ENCODE results near the gene PLPP3.

Gene PLPP3

DNA sequence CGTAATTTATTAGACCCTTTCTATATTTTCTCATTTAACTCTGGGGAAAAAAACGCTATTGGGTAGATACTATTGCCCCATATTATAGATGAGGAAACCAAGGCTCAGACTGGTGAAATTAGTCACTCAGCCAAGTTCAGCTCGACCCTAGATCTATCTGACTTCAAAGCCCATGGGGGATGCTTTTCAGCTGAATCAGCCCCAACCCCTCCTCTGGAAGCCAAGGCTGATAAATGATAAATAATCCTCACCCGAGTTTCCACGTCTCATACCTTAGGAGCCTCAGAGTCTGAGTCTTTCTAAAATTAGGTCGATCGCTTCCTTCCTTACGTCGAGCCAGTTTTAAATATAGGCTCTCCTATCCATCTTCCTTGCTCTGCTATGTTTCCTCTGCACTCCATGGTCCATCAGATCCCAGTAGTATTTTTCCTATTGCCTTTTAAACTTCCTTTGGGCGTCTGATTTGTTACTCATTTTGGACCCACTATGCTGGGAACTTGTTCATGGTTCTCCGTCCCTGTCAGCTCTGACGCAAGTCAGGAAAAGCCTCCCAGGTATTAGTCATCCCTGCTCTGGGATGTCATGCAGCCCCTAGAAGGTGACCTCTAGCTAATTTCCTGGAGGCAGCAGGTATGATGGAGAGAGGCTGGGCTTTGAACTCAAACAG, 122.8 kb downstream of the PLPP3 start:
- peak; percentile 50 for DNase-seq

DNA sequence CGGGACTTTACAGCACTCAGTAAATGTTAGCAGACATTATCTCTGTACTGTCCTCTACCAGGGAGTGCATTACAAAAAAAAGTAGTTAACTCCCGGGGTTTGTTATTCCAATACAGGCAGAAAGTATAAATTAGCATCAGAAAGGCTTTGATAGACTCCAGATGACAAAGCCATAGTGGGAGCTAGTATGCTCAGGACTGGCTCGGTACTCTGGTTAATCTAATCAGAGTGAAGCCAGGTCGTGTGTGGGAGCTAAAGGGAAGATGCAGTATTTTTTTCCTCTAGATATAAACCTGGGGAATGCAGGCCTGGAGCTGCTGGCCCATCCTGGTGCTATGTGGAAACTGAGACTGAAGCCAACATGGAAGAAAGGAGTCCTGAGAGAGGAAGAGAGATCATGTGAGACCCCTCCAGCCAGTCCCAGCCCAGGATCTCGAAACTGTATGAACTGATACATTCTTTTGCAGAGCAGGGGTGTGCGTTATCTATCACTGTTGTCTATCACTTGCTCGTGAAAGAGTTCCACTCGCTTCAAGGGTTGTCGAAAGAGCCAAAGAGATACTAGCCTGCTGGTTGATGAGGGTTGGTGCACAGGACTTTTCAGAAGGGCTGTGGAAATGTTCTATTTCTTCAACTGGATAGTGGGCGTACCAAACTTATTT, 125.8 kb downstream of the PLPP3 start:
- DNase-seq = no peak

DNA sequence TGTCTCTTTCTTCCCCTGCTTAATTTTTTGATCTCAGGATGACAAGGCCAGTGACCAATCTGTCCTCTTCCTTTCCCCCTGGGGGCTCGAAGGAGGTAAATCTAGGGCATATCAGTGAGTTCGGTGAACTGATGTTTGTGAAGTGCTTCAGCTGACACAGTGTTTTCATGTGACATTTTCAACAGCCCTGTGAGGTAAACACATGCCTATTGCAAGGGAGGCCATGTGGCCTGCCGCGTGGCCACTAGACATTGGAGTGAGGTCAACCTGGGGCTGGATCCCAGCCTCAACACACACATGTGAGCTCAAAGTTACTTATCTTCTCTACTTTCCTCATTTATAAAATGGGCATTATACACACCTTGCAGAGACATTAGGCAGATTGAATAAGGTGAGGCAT, 126.3 kb downstream of the PLPP3 start:
- peak; percentile 44 for DNase-seq

DNA sequence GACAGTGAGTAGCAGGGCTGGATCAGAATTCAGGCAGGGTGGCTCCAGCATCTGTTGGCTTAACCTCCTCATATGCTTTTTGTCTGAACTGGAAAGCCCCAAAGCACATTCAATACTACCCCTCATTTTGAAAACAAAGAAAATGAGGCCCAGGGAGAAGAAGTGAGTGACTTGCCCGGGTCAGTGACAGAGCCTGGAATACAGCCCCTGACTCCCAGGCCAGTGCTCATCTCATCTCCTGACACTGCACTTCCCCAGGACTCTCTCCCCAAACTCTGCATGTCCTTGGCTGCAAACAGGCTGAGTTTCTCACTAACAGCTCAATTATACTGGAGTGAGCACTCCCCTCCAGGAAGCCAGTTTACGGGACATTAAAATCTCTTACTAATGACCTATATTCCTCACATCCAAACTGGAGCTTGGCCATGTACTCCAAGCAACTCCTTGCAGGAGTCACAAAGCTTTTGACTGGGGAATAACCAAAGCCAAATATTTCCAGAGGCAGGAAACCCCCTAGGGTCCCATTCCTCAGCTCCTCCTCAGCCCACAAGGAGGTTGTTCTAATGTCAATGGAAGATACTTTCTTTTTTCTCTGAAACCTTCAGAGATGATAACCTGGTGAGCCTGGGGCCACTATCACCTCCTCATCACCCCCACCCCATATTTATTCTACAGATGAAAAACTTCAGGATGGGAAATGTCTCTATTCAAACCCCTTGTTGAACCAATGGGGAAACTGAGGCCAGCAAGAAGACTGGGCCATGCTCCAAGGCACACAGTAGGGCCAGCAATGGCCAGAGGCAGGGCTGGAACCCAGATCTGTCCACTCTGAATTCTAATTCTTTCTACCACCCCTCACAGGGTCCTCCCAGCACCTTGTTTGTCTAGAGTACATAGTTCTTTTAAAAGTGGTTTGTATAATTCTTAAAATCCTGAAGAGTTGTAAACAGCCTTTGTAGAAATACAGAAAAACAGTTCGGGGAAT, 127.0 kb downstream of the PLPP3 start:
- DNase-seq = no peak

DNA sequence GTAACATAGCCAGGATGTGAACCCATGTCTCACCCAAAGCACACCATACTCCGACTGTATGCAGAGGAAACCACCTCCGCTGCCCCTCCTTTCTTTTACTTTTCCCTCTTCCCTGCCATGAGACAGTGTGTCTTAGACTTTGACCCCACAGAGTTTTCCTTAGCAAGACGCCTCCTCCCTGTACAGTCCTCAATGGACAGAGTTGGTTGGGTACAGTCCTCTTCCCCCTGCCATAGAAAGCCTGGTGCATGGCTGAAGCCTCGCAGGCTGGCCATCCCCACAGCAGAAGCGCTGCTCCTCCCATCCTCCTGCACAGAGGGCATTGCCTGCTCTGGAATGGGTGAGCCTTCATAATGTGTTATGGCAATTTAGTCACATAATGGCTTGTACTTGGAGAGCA, 127.9 kb downstream of the PLPP3 start:
- peak; percentile 38 for DNase-seq

DNA sequence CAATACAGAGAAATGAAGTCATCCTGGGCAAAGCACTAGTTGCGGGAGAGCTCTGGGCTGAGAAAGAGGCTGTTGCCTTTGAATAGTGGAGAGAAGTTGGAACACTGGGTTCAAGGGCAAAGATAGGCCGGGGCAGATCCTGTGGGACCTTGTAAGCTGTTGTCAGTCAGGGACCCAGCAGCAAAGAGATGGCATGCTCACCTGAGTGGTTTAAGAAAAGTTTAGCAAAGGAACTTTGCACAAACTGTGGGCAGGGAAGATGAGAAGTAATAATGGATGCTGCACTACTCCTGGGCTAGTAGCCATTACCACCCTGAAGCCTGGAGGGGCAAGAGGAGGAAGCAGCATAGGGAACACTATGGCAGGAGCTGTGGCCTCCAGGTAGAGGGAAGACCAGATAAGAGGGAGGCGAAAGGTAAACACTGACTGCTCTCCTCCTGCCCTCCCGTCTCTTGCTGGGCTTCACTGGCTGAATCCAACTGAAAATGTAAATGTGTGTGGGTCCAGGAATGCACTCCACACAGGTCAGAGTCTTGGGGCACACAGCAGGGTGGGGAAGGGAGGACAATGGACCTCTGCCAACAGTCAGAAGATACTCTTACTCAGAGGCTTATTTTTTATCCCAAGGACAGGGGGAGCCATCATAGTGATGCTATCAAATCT, 129.2 kb downstream of the PLPP3 start:
- no peak for DNase-seq

DNA sequence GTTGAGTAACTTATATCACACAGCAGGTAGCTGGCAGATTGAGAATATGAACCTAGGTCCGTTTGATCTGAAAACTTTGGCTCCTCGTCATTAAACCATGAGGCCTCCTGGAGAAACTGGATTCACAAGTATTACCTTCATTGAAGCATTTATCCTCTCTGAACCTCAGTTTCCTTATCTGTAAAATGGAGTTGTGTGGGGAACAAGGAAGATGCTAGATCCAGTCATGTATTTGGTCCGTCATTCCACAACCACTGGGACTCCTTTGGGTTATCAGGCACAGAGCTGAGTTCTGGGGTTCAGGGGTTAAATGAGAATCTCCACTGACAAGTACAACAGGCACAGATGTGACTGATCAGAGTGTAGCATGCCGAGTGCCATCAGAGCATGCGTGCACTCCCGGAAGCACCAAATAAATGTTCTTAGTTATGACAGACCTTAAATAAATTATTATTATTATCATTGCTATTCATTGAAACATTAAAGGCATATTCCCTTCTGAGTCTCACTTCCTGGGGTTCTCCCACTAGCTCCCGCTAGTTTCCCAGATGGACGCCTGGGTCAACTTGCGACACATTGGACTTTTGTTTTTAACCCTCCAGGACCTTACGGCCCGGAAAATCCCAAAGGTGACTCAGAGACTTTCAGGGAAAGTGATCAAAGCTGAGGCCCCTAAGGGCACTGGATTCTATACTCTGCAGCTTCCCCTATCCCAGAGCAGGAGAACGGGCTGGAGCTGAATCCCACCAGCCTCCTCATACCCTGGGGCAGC, 130.6 kb downstream of the PLPP3 start:
- peak; percentile 21 for DNase-seq

DNA sequence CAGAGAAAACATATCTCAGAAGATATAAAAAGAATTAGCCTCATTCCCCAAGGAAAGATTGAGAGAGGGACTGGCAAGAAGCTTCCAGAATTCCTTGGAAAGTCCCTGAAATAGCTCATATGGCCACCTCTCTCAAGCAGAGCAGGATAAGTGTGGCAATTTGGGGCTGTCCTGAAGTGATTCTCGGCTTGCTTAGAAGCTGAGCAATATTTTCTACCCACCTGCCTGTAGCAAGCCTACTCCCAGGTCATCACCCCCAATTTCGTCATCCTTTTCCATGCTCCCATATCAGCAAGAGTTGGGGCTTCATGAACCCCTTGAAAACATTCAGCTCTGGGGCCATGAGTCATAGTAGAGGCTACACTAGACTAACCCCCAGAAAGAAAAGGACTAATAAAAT, 131.5 kb downstream of the PLPP3 start:
- no peak for DNase-seq

DNA sequence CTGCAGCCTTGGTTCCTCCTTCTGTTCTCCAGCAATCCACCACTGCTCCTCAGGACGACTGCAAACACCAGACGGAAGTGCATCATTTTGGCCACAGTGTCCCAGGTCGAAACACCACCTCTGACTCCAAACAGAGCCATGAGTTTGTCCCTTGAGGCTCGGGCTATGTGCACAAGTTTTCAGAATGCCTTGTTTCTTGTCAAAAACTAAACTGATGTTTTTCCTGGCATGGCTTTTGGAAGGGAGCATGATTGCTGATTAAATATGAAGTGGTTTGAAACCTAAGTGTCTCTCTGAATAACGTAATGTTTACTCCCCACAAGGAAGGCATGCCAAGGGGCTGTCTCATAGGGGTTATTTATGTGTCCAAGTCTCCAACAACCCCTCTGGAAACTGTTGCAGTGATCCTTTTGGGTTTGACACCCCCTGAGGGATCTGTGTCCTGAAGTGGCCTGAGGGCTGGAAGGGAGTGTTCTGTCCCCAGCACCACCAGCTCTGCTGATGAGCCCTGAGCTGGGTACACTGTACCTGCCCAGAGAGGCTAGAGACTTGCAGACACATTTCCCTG, 132.7 kb downstream of the PLPP3 start:
- no peak for DNase-seq

DNA sequence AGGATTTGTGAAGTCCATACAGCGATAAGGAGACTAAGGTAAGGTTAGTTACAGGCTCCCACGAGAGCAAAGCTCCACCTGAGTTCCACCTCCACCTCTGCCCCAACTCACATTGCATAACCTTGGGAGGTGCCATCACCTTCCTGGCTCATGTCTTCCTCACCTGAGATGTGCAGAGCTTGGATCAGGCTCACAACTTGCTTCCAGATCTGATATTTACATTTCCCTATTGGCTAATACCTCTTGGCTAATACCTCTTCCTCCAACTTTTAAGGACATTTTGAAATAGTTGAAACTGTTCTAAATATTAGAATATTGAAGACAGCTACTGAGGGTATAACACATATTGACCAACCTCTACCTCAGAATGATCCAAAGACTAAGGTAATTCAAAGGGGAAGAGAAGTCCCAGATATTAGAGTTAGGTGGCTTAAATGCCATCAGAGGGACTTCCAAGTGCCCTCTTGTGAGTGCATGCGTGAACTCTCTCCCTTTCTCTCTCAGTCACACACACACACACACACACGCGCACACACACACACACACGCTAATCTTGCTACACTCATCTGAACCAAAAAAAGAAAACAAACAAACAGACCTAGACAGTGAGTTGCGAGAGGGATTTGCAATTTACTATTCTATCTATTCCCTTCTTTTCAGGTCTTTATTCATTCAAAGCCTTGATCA, 134.3 kb downstream of the PLPP3 start:
- DNase-seq = no peak
